GM12878 (cell line): ENCODE data around the gene MLST8. TPM values are rescaled to one million over a fixed set of nuclear protein-coding genes. Genes with fewer than 3 reads are reported as not detected.

Experiments used
- BCLAF1 ChIP-seq: fragments of 450-650 bp; IDR thresholded peaks from 2 replicates; pipeline ENCODE4 v1.6.1; 2017; ENCODE audit warnings: antibody characterized with exemption, mild to moderate bottlenecking, moderate library complexity
- CREB1 ChIP-seq: IDR thresholded peaks from 2 replicates; pipeline ENCODE4 v1.6.1; 2012; ENCODE audit warnings: low read depth, mild to moderate bottlenecking, inconsistent platforms
- CREM ChIP-seq: IDR thresholded peaks from 2 replicates; pipeline ENCODE4 v1.6.1; 2014; ENCODE audit warnings: antibody characterized with exemption, low read depth
- CTCF ChIP-seq, 3 experiments: IDR thresholded peaks in 2 of 3; conservative IDR thresholded peaks in 1 of 3; 2 replicates each; pipeline ENCODE4 v1.5.1; 2011; ENCODE audit warnings: low read depth in 3 of 3, low read length in 3 of 3, mild to moderate bottlenecking in 3 of 3, control low read depth in 2 of 3, moderate library complexity in 2 of 3, inconsistent platforms in 1 of 3, mixed read lengths in 1 of 3; ENCODE audit not compliant: control insufficient read depth in 2 of 3, insufficient read depth in 1 of 3; ENCODE audit errors: extremely low read depth in 1 of 3
- E4F1 ChIP-seq: fragments of 450-650 bp; IDR thresholded peaks from 2 replicates; pipeline ENCODE4 v1.6.1; 2018; ENCODE audit warnings: borderline replicate concordance, mild to moderate bottlenecking; ENCODE audit not compliant: partially characterized antibody
- FOXK2 ChIP-seq: fragments of 450-650 bp; IDR thresholded peaks from 2 replicates; pipeline ENCODE4 v1.6.1; 2017; ENCODE audit warnings: mild to moderate bottlenecking, moderate library complexity
- IKZF2 ChIP-seq, 2 experiments: fragments of 450-650 bp; IDR thresholded peaks; 2 replicates each; pipeline ENCODE4 v1.6.1; 2017; ENCODE audit warnings: mild to moderate bottlenecking in 2 of 2, moderate library complexity in 2 of 2
- IRF4 ChIP-seq: IDR thresholded peaks from 2 replicates; pipeline ENCODE4 v1.6.1; 2011; ENCODE audit warnings: low read depth, low read length
- MEF2B ChIP-seq: fragments of 450-650 bp; IDR thresholded peaks from 2 replicates; pipeline ENCODE4 v1.6.1; 2018; ENCODE audit warnings: mild to moderate bottlenecking, moderate library complexity; ENCODE audit not compliant: partially characterized antibody, poor library complexity, severe bottlenecking
- POLR2A ChIP-seq: IDR thresholded peaks from 2 replicates; pipeline ENCODE4 v1.6.1; 2011; ENCODE audit warnings: low read depth, mild to moderate bottlenecking, low read length
- SP1 ChIP-seq: IDR thresholded peaks from one replicate; pipeline ENCODE4 v1.6.1; 2011; ENCODE audit warnings: low read depth, low read length
- ZNF592 ChIP-seq: fragments of 450-650 bp; IDR thresholded peaks from 2 replicates; pipeline ENCODE4 v1.6.1; 2017; ENCODE audit warnings: mild to moderate bottlenecking, moderate library complexity
- ZZZ3 ChIP-seq: IDR thresholded peaks from 2 replicates; pipeline ENCODE4 v1.6.1; 2011; ENCODE audit warnings: low read depth; ENCODE audit not compliant: control insufficient read depth, insufficient read length
- polyA plus RNA-seq, 11 experiments: library from polyadenylated mRNA; depleted of rRNA in 4 of 11; unstranded in 6 of 11; stranded (reverse) in 5 of 11; fragments of >200 nt; fragmentation: Nextera tagmentation in 4 of 11; fragmentation: Illumina TruSeq in 1 of 11; extraction: Ambion mirVana in 4 of 11; extraction: Trizol in 1 of 11; gene quantifications; 1 replicate in 1 of 11; 2 replicates in 10 of 11; pipeline versions ENCODE4 v1.2.1 to v1.2.3, GENCODE V29; 2011 to 2016; ENCODE audit warnings: inconsistent platforms in 2 of 11, missing spikeins in 2 of 11, low read depth in 1 of 11
- total RNA-seq, 4 experiments: library from RNA; depleted of rRNA in 3 of 4; stranded (reverse); fragments of >200 nt in 3 of 4; fragmentation: Illumina TruSeq in 1 of 4; extraction: Trizol in 1 of 4; gene quantifications; 2 replicates each; pipeline versions ENCODE4 v1.2.1 to v1.2.3, GENCODE V29; 2013 to 2021

Gene MLST8
- total and polyA plus RNA-seq, 10 of the 15 experiments (the other 5 are each of a cell fraction or from before 2014, with no cell fraction given), result 1.0 to 114 (median 64.2) TPM

- TF ChIP-seq ZNF592 (no peak), FOXK2 (no peak), MEF2B (no peak), CREB1 (no peak), E4F1 (no peak), CTCF (IDR thresholded peaks at IDR 0.05 in 2 of 3, conservative IDR thresholded peaks at IDR 0.05 in 1 of 3; ENCODE audit: control insufficient read depth in 2 of 3, extremely low read depth in 1 of 3, insufficient read depth in 1 of 3, low read depth in 3 of 3, low read length in 3 of 3) (no peak), CREM (no peak), IKZF2 (IDR thresholded peaks at IDR 0.05) (no peak), SP1 (peak; percentile 44), IRF4 (no peak), BCLAF1 (no peak), ZZZ3 (no peak), POLR2A (peak; percentile 25; the same call in 1 of the 2 replicates)
Observed at GRCh38 chr16:2178321-2179106, 26.7 kb upstream of the MLST8 start (continued).
